ENCODE data around the gene FANCM. TPM values are rescaled to one million over a fixed set of nuclear protein-coding genes. Genes with fewer than 3 reads are reported as not detected.

FANCM gene
- total RNA-seq, 2 experiments from 2014 or later: 22.2 to 27.7 TPM

- TF ChIP-seq CTCF (conservative IDR thresholded peaks at IDR 0.05; ENCODE audit: low read length) (peak; percentile 71), EZH2phosphoT487 (IDR thresholded peaks at IDR 0.05; ENCODE audit: borderline replicate concordance, low read depth, low read length) (no peak)
- DNase-seq (ENCODE audit: low spot score): peak; percentile 100
- peak within 1 kb of the TSS; percentile 84 for H3K27ac ChIP-seq (ENCODE audit: low read depth, low read length, poor library complexity, severe bottlenecking)
- POLR2A ChIA-PET: interaction anchor here (0.8 to 2.5 kb wide), 8 partner anchors 12 to 198 kb away, joined by 3 to 10 read pairs (median 4); partner anchors contain the start of genes KLHL28 and TOGARAM1
- peaks cover 2% of the 10 kb centered on the region; the same call in 1 of the 2 replicates for H3K36me3 ChIP-seq (ENCODE audit: insufficient read depth, low read length)
- CTCF ChIA-PET (ENCODE audit: unreplicated experiment): no interaction called here
- H3K9me3 ChIP-seq (ENCODE audit: low read length): no peaks in the 10 kb centered on the region
- peaks cover 21% of the 10 kb centered on the region for H4K20me1 ChIP-seq (ENCODE audit: insufficient read depth, low read length)
- peak within 1 kb of the TSS; percentile 87 for H3K4me2 ChIP-seq (ENCODE audit: low read length)
- peaks cover 22% of the 10 kb centered on the region for H3K4me1 ChIP-seq (ENCODE audit: insufficient read depth, low read length, poor library complexity, severe bottlenecking)
- peaks cover 46% of the 10 kb centered on the region for H3K79me2 ChIP-seq (ENCODE audit: insufficient read depth, low read depth, low read length)
- peak within 1 kb of the TSS; percentile 84 for H3K4me3 ChIP-seq (ENCODE audit: low read depth, low read length, poor library complexity, severe bottlenecking)
- no peaks in the 10 kb centered on the region for H3K9me2 ChIP-seq (ENCODE audit: insufficient read depth, low read length)
- intact Hi-C loops (cut with micrococcal nuclease; ENCODE audit: unreplicated experiment): loop anchor here (1.0 to 2.0 kb wide), 3 partner anchors 50 to 238 kb away; partner anchors contain the start of genes PRPF39 and TOGARAM1
- peak within 1 kb of the TSS; percentile 95 for H2AFZ ChIP-seq (ENCODE audit: low read length)
- no TSS peak for BruUV-seq (replicated peaks)
Measured at GRCh38 chr14:45134051-45134958, 1.4 kb upstream of the FANCM start, which contains the start of gene FKBP3. Gene FKBP3 (minus strand): TSS chr14:45134481. CDS start chr14:45134456, 25 bp downstream.

- peak overlapping the region; percentile 92 for H2AFZ ChIP-seq (ENCODE audit: low read length)
- ChIA-PET CTCF (ENCODE audit: unreplicated experiment) (no interaction called here), POLR2A (interaction anchor here (0.5 to 2.5 kb wide), 8 partner anchors 9 to 173 kb away, joined by 3 to 10 read pairs (median 4); partner anchors contain the start of genes KLHL28 and TOGARAM1)
- intact Hi-C loops (cut with micrococcal nuclease; ENCODE audit: unreplicated experiment): loop anchor here (2.0 to 5.0 kb wide), 3 partner anchors 50 to 238 kb away; partner anchors contain the start of gene PRPF39
- H3K4me2 ChIP-seq (ENCODE audit: low read length): peak overlapping the region; percentile 87
- peaks cover 54% of the 10 kb centered on the region for H3K79me2 ChIP-seq (ENCODE audit: insufficient read depth, low read depth, low read length)
- BruUV-seq (replicated peaks): no TSS peak
- H3K36me3 ChIP-seq (ENCODE audit: insufficient read depth, low read length): peaks cover 2% of the 10 kb centered on the region; the same call in 1 of the 2 replicates
- peak; percentile 33 for DNase-seq (ENCODE audit: low spot score)
- peaks cover 29% of the 10 kb centered on the region for H3K4me1 ChIP-seq (ENCODE audit: insufficient read depth, low read length, poor library complexity, severe bottlenecking)
- peaks cover 23% of the 10 kb centered on the region for H4K20me1 ChIP-seq (ENCODE audit: insufficient read depth, low read length)
- no peaks in the 10 kb centered on the region for H3K9me2 ChIP-seq (ENCODE audit: insufficient read depth, low read length)
- peak overlapping the region; percentile 84 for H3K27ac ChIP-seq (ENCODE audit: low read depth, low read length, poor library complexity, severe bottlenecking)
- TF ChIP-seq EZH2phosphoT487 (IDR thresholded peaks at IDR 0.05; ENCODE audit: borderline replicate concordance, low read depth, low read length) (no peak), CTCF (conservative IDR thresholded peaks at IDR 0.05; ENCODE audit: low read length) (no peak)
- no peaks in the 10 kb centered on the region for H3K9me3 ChIP-seq (ENCODE audit: low read length)
- H3K4me3 ChIP-seq (ENCODE audit: low read depth, low read length, poor library complexity, severe bottlenecking): peak overlapping the region; percentile 84
Measured at GRCh38 chr14:45135156-45135555, 574 bp upstream of the FANCM start.
